Right forelimb (tissue), 1 donor: ENCODE measurements around the gene NR1D1.

Experiments
- DNase-seq: peaks from one replicate; pipeline ENCODE4 v3.0.0-alpha.2; 2018

NR1D1 gene

DNA sequence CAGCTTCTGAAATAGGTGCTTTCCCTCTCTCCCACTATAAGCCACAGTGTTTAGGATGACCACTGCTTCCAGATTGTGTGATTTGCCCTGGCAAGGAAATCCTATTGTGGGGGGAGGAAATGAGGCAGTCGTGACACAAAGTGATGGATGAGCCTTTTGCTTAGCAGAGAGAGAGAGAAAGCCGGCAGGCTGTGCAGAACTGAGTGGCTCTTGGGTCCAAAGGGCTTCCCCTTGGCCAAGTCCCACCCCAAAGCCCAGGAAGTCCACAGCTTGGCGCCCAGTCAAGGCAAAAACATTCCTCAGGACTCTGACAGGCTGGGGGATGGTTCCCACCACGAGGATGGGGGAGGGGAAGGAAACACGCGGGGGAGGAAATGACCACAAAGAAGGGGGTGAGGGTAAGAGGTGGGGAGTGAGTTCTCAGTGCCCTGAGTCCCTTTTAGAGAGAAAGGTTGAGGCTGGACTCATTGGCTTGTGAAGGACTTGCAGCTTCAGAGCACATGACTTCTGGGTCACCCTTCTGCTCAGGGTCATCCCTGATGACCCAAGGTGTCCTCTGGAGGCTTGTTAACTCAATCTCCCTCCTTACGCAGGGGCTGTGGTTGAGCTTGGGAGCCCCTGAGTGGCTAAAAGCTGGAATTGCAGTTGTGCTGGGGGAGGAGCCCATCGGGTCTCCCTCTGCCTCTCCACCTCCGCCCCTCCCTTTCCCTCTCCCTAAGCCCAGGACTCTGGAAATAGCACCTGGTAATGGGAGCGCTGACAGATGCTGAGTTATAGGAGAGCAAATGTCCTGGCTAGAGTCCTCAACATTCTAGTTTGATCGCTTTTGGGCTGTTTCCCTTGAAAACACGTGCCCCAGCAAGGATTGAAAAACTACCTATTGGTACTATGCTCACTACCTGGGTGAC is 11.1 kb upstream of the NR1D1 start:
- DNase-seq = peak; percentile 89

DNA sequence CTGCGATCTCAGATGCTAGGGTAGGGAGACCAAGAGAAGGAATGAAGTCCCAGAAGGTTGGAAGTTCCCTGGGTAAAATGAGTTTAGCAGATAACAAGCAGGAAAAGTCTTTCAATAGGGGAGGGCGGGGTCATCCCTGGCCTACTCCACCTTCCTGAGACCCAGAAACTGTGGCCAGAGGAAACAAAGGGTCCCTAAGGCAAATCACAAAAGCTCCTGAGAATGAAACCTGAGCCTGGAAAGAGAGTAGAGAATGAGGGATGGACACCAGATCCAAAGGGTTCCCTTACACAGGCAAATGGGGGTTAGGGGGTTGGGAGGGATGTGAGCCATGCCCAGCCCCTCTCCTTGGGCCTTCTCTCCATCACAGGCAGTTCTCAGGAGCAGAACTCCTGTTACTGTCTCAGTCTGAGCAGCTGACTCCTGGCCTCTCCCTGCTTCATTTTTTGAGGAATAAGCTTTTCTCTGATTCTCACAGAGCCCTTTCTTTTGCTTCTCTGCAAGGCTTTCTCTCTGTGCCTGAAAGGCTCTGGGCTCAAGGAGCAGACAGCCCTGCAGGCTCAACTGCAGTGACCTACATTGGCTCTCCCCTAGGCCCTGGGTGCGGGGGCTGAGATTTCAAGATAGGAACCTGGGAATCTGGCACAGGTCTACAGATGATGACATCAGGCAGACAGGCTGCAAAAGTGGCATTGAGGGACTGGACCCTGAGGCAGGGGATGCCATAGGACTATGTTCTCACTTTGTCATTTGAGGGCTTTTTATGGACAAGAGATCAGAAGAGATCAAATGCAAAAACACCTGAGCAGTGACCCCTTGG is 9.8 kb upstream of the NR1D1 start:
- no peak for DNase-seq

GRCh38 chr17:40108970-40109824 is 8.8 kb upstream of the NR1D1 start:
- DNase-seq = no peak

DNA sequence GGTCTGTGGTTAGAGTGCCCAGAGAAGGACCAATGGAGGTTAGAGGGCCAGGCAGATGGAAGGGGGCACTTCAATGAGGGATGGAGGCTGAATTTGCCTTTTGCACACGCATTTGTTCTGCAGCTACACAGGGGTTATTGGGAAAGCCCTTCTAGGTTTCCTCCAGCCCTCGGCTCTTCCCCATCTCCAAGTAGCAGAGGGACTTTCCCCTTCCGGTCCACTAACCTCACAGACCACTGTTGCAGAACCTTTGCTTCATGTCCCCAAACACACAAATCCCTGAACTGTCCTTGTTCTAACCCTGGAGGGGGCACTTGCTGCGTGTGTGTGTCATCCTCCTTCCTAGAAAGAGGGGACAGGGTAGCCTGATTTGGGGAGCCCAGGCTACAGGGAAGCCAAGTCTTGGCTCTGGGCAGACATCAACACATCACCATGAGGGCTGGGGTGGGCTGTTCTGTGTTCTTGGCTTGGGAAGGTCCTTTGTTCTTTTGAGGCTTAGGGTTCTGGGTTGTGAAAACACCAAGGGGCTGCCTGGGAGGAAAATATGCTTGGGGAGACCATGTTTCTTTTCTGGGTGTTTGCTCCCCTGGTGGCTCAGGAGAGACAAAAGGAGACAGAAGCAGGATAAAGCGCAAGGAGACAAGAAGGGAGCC is 7.3 kb upstream of the NR1D1 start:
- no peak for DNase-seq

DNA sequence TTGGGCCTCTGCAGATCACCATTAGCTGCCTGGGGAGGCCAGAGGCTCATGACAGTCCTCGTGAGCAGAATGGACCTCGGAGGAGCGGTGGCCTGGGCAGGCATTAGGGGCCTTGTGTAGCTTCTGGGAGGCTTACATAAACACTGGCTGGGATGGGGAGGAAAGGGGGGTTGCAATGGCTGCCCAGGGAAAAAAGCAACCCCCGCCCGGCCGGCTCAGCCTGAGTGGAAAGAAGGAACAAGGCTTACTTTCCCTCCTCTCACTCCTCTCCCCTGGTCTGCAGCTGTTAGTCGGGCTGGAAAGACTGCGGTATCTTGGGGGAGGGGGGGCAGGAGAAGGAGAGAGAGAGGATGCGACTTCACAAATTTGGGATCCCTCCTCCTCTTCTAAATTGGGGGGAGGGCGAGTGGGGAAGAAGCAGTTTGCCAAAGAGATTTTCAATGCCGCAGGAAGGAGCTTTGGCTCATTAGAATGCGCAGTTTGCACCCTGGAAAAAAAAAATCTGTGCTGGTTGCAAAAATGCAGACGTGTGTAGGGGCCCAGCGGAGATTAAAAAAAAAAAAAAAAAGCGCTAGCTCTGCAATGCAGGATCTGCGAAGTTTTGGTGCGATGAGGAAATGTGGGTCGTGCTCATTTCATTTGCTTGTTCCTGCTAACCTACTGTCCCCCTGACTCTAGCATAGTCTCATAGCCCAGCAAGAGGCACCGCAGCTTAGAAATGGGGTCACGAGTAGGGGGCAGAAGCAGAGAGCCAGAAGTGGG is 6.6 kb upstream of the NR1D1 start:
- peak; percentile 78 for DNase-seq

- no peak for DNase-seq
Measured at GRCh38 chr17:40105861-40106759, 5.7 kb upstream of the NR1D1 start.

DNA sequence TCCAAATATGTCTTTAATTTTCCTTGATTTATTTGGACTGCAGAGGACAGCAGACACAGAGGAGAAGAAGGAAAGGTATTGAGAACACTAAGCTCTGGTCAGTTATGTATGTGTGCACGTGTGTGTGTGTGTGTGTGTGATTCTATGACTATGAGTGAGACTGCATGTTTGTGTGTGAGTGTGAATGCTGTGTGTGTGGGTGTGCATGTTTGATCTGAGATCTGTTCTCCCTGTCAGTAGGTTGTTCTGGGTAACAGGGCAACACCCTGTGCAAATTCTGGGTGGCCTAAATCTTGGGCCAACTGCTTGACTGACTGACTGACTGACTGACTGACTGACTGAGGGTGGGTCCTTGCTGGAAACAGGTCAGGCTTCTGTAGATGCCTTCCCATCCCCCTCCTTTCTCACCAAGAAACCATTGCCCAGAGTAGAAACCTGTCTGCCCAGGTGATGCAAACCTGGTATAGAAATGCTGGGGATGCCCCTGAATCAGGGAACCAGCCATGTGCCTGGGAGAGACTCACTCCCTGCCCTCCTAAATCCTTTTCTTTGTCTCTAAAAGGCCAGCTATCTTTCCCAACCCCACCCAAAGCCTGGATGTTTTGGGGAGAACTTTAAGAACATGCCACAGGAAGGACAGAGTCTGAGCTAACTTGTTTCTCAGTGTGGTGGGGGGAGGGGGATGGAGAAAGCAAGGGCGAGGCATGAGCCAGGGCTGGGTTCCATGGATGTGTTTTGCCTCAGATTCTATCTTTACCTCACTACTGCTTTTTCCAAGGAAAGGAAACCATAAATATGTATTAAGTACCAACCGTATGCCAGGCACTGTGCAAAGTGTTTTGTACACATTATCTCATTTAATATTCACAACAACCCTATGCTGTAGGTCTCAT is 4.5 kb upstream of the NR1D1 start:
- no peak for DNase-seq

- DNase-seq = no peak
Measured at GRCh38 chr17:40103688-40104087, 3.3 kb upstream of the NR1D1 start.

DNA sequence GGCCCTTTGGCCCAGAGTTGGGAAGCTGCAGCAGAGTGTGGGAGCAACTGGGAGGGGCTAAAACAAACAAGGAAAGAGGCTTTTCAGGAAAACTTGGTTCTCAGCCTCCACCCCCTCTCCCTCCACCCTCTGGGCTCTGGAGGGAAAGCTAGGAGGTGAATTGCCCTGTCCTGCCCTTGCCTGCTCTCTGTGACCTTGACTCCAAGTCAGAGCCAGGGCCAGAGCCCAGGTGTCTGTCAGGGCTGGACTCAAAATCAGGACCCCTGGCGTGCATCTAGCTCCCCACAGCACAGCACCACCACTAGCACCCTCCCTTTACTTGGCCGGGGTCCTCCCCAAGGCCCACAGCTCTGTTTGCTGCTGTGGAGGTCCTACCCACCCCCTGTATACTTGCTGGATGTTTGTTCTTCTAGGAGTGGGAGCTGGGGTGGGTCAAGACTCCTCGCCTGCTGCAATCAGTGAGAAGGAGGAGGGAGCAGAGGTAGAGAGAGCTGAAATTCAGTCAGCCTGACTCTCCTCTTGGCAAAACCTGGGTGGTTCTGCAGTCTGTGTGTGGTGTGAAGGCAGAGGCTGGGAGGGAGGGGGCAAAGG is 2.8 kb upstream of the NR1D1 start:
- no peak for DNase-seq

- no peak for DNase-seq
Measured at GRCh38 chr17:40101367-40102210, 1.2 kb upstream of the NR1D1 start.

GRCh38 chr17:40100669-40101366 is 429 bp upstream of the NR1D1 start:
- DNase-seq = peak; percentile 92

DNA sequence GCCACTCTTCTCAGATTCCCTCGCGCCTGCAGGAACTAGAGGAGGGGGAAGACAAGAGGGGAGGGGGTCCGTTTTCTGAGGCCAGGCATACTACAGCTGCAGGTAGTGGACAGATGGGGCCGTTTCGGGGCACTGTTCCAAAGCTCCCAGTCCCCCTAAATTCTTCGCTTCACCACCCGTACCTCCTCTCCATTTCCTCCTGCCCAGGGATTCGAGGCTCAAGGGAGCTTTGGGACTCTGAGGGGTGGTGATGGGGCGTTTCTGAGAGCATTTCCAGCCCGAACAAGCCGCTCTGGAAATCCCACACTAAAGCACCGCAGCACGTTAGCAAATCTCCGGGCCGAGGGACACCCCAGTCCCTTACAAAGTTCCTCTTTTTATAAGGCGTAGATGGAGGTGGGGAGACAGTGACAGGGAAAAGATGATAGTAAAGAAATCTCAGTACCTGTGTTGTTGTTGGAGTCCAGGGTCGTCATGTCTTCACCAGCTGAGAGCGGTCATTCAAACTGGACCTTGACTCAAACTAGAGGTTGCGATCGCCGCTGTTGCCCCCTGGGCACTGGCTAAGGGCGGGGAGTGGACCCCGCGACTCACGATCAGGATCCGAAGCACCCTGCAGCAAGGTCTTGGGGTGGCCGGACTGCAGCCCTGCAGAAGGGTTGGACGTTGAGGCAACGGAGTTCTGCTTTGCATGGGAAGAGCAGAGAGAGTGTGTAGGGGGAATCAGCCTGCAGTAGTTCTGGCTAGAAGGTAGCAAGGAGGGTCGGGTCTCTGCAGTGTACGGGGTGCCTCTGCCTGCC is 570 bp downstream of the NR1D1 start:
- no peak for DNase-seq

GRCh38 chr17:40098846-40099618 is 1.4 kb downstream of the NR1D1 start:
- peak; percentile 94 for DNase-seq

- DNase-seq = no peak
Measured at GRCh38 chr17:40097931-40098845, 2.2 kb downstream of the NR1D1 start.

GRCh38 chr17:40097087-40097486 is 3.3 kb downstream of the NR1D1 start:
- DNase-seq = no peak
